MCF 10A (cell line): Measurements from ENCODE around the gene LIN9. TPM values are rescaled to one million over a fixed set of nuclear protein-coding genes. Genes with fewer than 3 reads are reported as not detected.

Source experiments
- BruUV-seq: library from RNA; stranded (reverse); fragments of 400-500 nt; replicated peaks from 2 replicates; lab custom pipeline; 2021; lab: Mats Ljungman, UMichigan
- CTCF ChIA-PET: fragments of 300-600 bp; sonication (Branson Sonifier 250); formaldehyde crosslinking; extraction: SDS; loops from one replicate; lab custom pipeline; 2021; ENCODE audit warnings: antibody characterized with exemption, inconsistent platforms; lab: Yijun Ruan, JAX
- POLR2A ChIA-PET: fragments of 300-600, 350-650 bp; sonication (Branson Sonifier 250); formaldehyde crosslinking; extraction: SDS; loops from one replicate; lab custom pipeline; 2020; ENCODE audit warnings: antibody characterized with exemption, inconsistent platforms; lab: Yijun Ruan, JAX
- DNase-seq: peaks from one replicate; pipeline ENCODE4 v3.0.0-alpha.2; 2018; ENCODE audit not compliant: unreplicated experiment
- H3K27ac Mint-ChIP-seq: one replicate; pipeline ENCODE4 v1.8.0; 2022; ENCODE audit warnings: mild to moderate bottlenecking, low read depth, mixed read lengths; ENCODE audit not compliant: unreplicated experiment
- H3K27me3 Mint-ChIP-seq: one replicate; pipeline ENCODE4 v1.8.0; 2022; ENCODE audit warnings: mixed read lengths; ENCODE audit not compliant: insufficient read depth, unreplicated experiment
- H3K36me3 Mint-ChIP-seq: one replicate; pipeline ENCODE4 v1.8.0; 2022; ENCODE audit warnings: mild to moderate bottlenecking, moderate library complexity, mixed read lengths; ENCODE audit not compliant: insufficient read depth, unreplicated experiment
- H3K4me1 Mint-ChIP-seq: one replicate; pipeline ENCODE4 v1.8.0; 2022; ENCODE audit warnings: mixed read lengths; ENCODE audit not compliant: insufficient read depth, unreplicated experiment
- H3K4me3 Mint-ChIP-seq: one replicate; pipeline ENCODE4 v1.8.0; 2022; ENCODE audit warnings: mild to moderate bottlenecking, moderate library complexity, mixed read lengths; ENCODE audit not compliant: unreplicated experiment
- H3K9me3 Mint-ChIP-seq: one replicate; pipeline ENCODE4 v1.8.0; 2022; ENCODE audit warnings: mixed read lengths; ENCODE audit not compliant: unreplicated experiment
- intact Hi-C: fragments of 100-400 bp; cut with micrococcal nuclease; formaldehyde crosslinking; loops from 2 replicates; pipeline ENCODE4 v1.14.1; 2022
- total RNA-seq: library from RNA; stranded (reverse); gene quantifications from 2 replicates; pipeline ENCODE4 v1.2.3, GENCODE V29; 2022
- TF ChIP-seq, protein P1 (sequence below): fragments of 200-600 bp; IDR thresholded peaks from one replicate; pipeline ENCODE4 v1.8.0; 2022; ENCODE audit warnings: antibody characterized with exemption, mild to moderate bottlenecking; ENCODE audit not compliant: unreplicated experiment

Gene LIN9
- total RNA-seq, 1 experiment from 2014 or later: 10.4 TPM

DNA sequence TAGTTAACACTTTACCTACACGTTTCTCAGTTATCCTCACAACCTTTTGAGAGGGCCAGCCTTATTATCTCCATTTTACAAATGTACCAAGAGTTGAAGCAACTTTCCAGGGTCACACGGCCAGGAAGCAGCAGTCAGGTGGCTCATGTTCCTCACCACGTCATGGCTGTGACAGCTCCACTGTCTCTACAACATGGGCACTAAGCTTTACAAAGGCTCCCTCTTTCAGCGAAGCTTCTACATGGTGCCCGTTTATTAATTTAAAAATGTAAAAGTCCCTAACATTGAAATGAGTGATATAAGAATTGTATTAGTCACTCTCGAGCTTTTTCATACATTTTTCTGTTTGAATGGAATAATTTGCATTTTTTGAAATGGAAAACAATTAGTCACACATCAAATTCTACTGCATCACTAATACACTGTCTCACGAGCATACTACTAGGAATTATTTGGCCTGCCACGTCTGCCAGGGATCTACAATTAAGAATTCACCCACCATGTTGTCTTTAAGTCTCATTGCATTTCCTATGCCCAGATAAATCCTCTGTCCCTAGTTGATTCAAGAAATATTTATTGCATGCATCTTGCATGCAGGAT is 28.4 kb upstream of the LIN9 start:
- peaks cover 14% of the 10 kb centered on the region for H3K9me3 Mint-ChIP-seq
- no peak overlapping the region for H3K4me3 Mint-ChIP-seq
- DNase-seq: no peak
- H3K4me1 Mint-ChIP-seq: peaks cover 6% of the 10 kb centered on the region
- no peak overlapping the region for H3K27ac Mint-ChIP-seq
- intact Hi-C loops: no loop called here
- TF ChIP-seq, protein P1, sequence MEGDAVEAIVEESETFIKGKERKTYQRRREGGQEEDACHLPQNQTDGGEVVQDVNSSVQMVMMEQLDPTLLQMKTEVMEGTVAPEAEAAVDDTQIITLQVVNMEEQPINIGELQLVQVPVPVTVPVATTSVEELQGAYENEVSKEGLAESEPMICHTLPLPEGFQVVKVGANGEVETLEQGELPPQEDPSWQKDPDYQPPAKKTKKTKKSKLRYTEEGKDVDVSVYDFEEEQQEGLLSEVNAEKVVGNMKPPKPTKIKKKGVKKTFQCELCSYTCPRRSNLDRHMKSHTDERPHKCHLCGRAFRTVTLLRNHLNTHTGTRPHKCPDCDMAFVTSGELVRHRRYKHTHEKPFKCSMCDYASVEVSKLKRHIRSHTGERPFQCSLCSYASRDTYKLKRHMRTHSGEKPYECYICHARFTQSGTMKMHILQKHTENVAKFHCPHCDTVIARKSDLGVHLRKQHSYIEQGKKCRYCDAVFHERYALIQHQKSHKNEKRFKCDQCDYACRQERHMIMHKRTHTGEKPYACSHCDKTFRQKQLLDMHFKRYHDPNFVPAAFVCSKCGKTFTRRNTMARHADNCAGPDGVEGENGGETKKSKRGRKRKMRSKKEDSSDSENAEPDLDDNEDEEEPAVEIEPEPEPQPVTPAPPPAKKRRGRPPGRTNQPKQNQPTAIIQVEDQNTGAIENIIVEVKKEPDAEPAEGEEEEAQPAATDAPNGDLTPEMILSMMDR: no peak
- no peaks in the 10 kb centered on the region for H3K27me3 Mint-ChIP-seq
- no peaks in the 10 kb centered on the region for H3K36me3 Mint-ChIP-seq
- ChIA-PET CTCF (interaction anchor here (0.6 to 3.4 kb wide), 5 partner anchors 24 to 212 kb away, joined by 3 to 18 read pairs (median 3); no protein-coding TSS in a partner anchor), POLR2A (interaction anchor here (0.9 to 1.1 kb wide), 2 partner anchors 69 to 153 kb away, joined by 4 to 6 read pairs; no protein-coding TSS in a partner anchor)
- BruUV-seq: no TSS peak

DNA sequence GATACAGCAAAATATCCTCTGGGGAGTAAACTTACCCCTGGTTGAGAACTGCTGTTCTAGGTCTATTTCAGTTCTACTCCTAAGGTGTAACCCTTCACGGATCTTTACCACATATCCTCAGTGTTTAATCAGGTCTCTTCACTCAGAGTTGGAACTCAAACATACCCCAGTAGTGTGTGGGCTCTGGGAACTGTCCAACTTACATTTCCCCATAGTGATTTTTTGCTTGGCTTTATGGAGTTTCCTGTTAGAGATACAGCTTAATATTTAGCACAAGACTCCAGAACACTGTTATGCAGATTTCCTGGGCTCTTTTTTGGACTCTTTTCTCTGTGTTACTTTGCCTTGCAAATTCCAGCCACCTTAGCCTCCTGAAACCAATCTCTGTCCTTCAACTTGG is 26.7 kb upstream of the LIN9 start:
- BruUV-seq: no TSS peak
- H3K36me3 Mint-ChIP-seq: no peaks in the 10 kb centered on the region
- no peak for DNase-seq
- POLR2A ChIA-PET: no interaction called here
- intact Hi-C loops: no loop called here
- no peak overlapping the region for H3K27ac Mint-ChIP-seq
- no peak overlapping the region for H3K4me3 Mint-ChIP-seq
- peaks cover 6% of the 10 kb centered on the region for H3K4me1 Mint-ChIP-seq
- TF ChIP-seq, protein P1: no peak
- H3K9me3 Mint-ChIP-seq: peaks cover 7% of the 10 kb centered on the region
- H3K27me3 Mint-ChIP-seq: no peaks in the 10 kb centered on the region
- CTCF ChIA-PET: interaction anchor here (0.7 to 3.4 kb wide), 3 partner anchors 70 to 210 kb away, joined by 3 to 18 read pairs (median 3); no protein-coding TSS in a partner anchor

DNA sequence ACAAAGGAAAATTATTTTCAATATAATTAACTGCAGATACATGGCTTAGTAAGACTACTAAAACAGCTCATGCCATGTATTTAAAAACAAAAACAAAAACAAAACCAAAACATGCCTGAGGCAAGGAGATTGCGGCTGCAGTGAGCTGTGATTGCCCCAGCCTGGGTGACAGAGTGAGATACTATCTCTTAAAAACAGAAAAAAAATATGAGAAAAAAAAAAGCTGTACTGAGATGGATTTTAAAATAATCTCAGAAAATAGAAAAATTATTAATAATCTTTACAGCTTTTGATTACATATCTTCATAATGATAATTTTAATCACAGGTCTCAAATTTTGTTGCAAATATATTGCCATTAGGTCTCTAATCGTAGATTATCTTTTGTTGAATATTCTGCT is 24.0 kb upstream of the LIN9 start:
- ChIA-PET POLR2A (interaction anchor here (0.6 to 3.6 kb wide), 24 partner anchors 14 to 333 kb away, joined by 3 to 40 read pairs (median 4); partner anchors contain the start of genes ACBD3, LIN9, PARP1 and SDE2), CTCF (interaction anchor here (0.6 to 4.9 kb wide), 66 partner anchors 9 to 976 kb away, joined by 3 to 118 read pairs (median 4); partner anchors contain the start of genes LIN9 and PARP1)
- no peaks in the 10 kb centered on the region for H3K9me3 Mint-ChIP-seq
- H3K27ac Mint-ChIP-seq: no peak overlapping the region
- H3K27me3 Mint-ChIP-seq: no peaks in the 10 kb centered on the region
- H3K4me1 Mint-ChIP-seq: peaks cover 6% of the 10 kb centered on the region
- peak overlapping the region; percentile 9 for H3K4me3 Mint-ChIP-seq
- no peak for DNase-seq
- no peaks in the 10 kb centered on the region for H3K36me3 Mint-ChIP-seq
- intact Hi-C loops: loop anchor here (1.0 kb wide), 2 partner anchors 132 to 208 kb away; no protein-coding TSS in a partner anchor
- no TSS peak for BruUV-seq
- TF ChIP-seq, protein P1: no peak

DNA sequence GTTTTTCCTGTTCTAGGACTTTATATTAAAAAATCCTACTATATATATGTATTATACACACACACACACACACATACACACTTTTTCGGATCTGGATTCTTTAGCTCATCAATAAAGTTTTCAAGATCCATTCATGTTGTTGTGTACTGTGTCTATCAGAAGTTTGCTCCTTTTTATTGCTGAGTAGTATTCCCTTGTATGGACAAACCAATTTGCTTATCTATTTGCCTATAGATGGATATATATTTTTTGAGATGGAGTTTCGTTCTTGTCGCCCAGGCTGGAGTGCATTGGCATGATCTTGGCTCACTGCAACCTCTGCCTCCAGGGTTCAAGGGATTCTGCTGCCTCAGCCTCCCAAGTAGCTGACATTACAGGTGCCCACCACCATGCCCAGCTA is 20.3 kb upstream of the LIN9 start:
- TF ChIP-seq, protein P1: no peak
- ChIA-PET CTCF (interaction anchor here (1.1 to 6.1 kb wide), 3 partner anchors 13 to 205 kb away, joined by 3 to 41 read pairs (median 4); no protein-coding TSS in a partner anchor), POLR2A (interaction anchor here (0.7 kb wide), 1 partner anchor 20 kb away, joined by 4 read pairs; the partner anchor contains the start of gene LIN9)

More for the DNA sequence above, 20.3 kb upstream of the LIN9 start:
- H3K27me3 Mint-ChIP-seq: no peaks in the 10 kb centered on the region
- intact Hi-C loops: no loop called here
- H3K4me1 Mint-ChIP-seq: peaks cover 21% of the 10 kb centered on the region
- no peak overlapping the region for H3K4me3 Mint-ChIP-seq
- no peak for DNase-seq
- no peaks in the 10 kb centered on the region for H3K9me3 Mint-ChIP-seq
- no peaks in the 10 kb centered on the region for H3K36me3 Mint-ChIP-seq
- BruUV-seq: no TSS peak
- H3K27ac Mint-ChIP-seq: no peak overlapping the region
